Right lobe of liver (tissue), 4 donors: Measurements from ENCODE around the gene C20orf144.

ENCODE experiments used
- CTCF ChIP-seq, 4 donors: fragments of 200-600 bp in 3 of 4; fragments of 450-650 bp in 1 of 4; IDR thresholded peaks; one replicate each; pipeline versions ENCODE4 v1.5.1 to v1.8.0; 2016 to 2022; ENCODE audit warnings: antibody characterized with exemption in 4 of 4, mild to moderate bottlenecking in 2 of 4
- POLR2A ChIP-seq: fragments of 450-650 bp; IDR thresholded peaks from one replicate; pipeline ENCODE4 v1.6.1; 2017; ENCODE audit warnings: antibody characterized with exemption, mild to moderate bottlenecking
- donor health status: DM: no; HTN: no; CAD: no.
- donor health status: DM: no; HTN: no; CAD: no.
- donor health status: DM: no; HTN: yes; CAD: no.

GRCh38 chr20:33702861-33703260 is 40.7 kb downstream of the C20orf144 start:
- no peak for TF ChIP-seq POLR2A
- no peak for TF ChIP-seq CTCF (IDR thresholded peaks at IDR 0.05)
